K562 (cell line): Measurements from ENCODE around the gene HOXB5. TPM values are rescaled to one million over a fixed set of nuclear protein-coding genes. Genes with fewer than 3 reads are reported as not detected.
A peak's percentile ranks its signal among the peaks of the same experiment; 100 is the strongest.

Experiments used
- BHLHE40 ChIP-seq: IDR thresholded peaks from 2 replicates; pipeline ENCODE4 v1.6.1; 2011; ENCODE audit warnings: low read length, improper control_type of control experiment
- BRF1 ChIP-seq: IDR thresholded peaks from 3 replicates; pipeline ENCODE4 v1.6.1; 2011; ENCODE audit warnings: borderline replicate concordance, mild to moderate bottlenecking; ENCODE audit not compliant: insufficient read length; ENCODE audit errors: extremely low read depth
- HDAC3 ChIP-seq: fragments of 450-650 bp; IDR thresholded peaks from 2 replicates; pipeline ENCODE4 v1.6.1; 2018; ENCODE audit warnings: borderline replicate concordance, mild to moderate bottlenecking, moderate library complexity; ENCODE audit not compliant: partially characterized antibody
- HDGF ChIP-seq: fragments of 450-650 bp; IDR thresholded peaks from 2 replicates; pipeline ENCODE4 v1.6.1; 2016
- HMG20B ChIP-seq: fragments of 250-450 bp; sonication (Bioruptor Pico); IDR thresholded peaks from 2 replicates; pipeline ENCODE4 v1.5.0; 2021; ENCODE audit warnings: mild to moderate bottlenecking
- LARP7 ChIP-seq: fragments of 450-650 bp; IDR thresholded peaks from 2 replicates; pipeline ENCODE4 v1.6.1; 2016
- NBN ChIP-seq: fragments of 450-650 bp; IDR thresholded peaks from 2 replicates; pipeline ENCODE4 v1.6.1; 2016; ENCODE audit warnings: low read depth, mild to moderate bottlenecking
- NEUROD1 ChIP-seq: fragments of 150-350 bp; IDR thresholded peaks from 2 replicates; pipeline ENCODE4 v1.6.1; 2014; ENCODE audit warnings: borderline replicate concordance, low read length, low read depth; ENCODE audit not compliant: partially characterized antibody
- NFIX ChIP-seq: fragments of 250-450 bp; sonication (Bioruptor Pico); IDR thresholded peaks from 2 replicates; pipeline ENCODE4 v1.4.0; 2020; ENCODE audit warnings: low read depth, mild to moderate bottlenecking, moderate library complexity
- POLR2A ChIP-seq: fragments of 450-650 bp; conservative IDR thresholded peaks from 2 replicates; pipeline ENCODE4 v1.6.1; 2016
- RAD21 ChIP-seq, 2 experiments: fragments of 250-450 bp in 1 of 2; fragments of 450-650 bp in 1 of 2; sonication (Bioruptor Pico) in 1 of 2; formaldehyde crosslinking in 1 of 2; IDR thresholded peaks in 1 of 2; conservative IDR thresholded peaks in 1 of 2; 2 replicates each; pipeline versions ENCODE4 v1.4.0 to v1.8.0; 2020 to 2022; ENCODE audit warnings: mild to moderate bottlenecking in 2 of 2, moderate library complexity in 1 of 2
- ZNF384 ChIP-seq: IDR thresholded peaks from 2 replicates; pipeline ENCODE4 v1.6.1; 2012; ENCODE audit warnings: low read depth, low read length, improper control_type of control experiment
- ZNF41 ChIP-seq: fragments of 250-450 bp; sonication (Bioruptor Pico); conservative IDR thresholded peaks from 2 replicates; pipeline ENCODE4 v1.4.0; 2020; ENCODE audit warnings: mild to moderate bottlenecking
- polyA plus RNA-seq, 8 experiments: library from polyadenylated mRNA; depleted of rRNA in 4 of 8; stranded (reverse) in 5 of 8; unstranded in 3 of 8; fragments of >200 nt; fragmentation: Nextera tagmentation in 2 of 8; fragmentation: Illumina TruSeq in 1 of 8; extraction: Ambion mirVana in 2 of 8; extraction: Trizol in 1 of 8; gene quantifications; 2 replicates each; pipeline versions ENCODE4 v1.2.1 to v1.2.3, GENCODE V29; 2011 to 2014; ENCODE audit warnings: inconsistent platforms in 1 of 8, missing spikeins in 1 of 8
- total RNA-seq, 7 experiments: library from RNA; depleted of rRNA in 6 of 7; stranded (reverse); fragments of >200 nt in 6 of 7; fragmentation: Illumina TruSeq in 2 of 7; extraction: Trizol in 2 of 7; gene quantifications; 2 replicates each; pipeline versions ENCODE4 v1.2.1 to v1.2.3, GENCODE V29; 2011 to 2021; ENCODE audit warnings: low replicate concordance in 1 of 7
- TF ChIP-seq, protein P1 (sequence below), 2 experiments: fragments of 450-650 bp; formaldehyde crosslinking in 1 of 2; IDR thresholded peaks; 2 replicates each; pipeline versions ENCODE4 v1.4.0 to v1.6.1; 2014 to 2020; ENCODE audit warnings: mild to moderate bottlenecking in 2 of 2, borderline replicate concordance in 1 of 2, low read depth in 1 of 2
- TF ChIP-seq, protein P2 (sequence below): fragments of 250-450 bp; sonication (Bioruptor Pico); IDR thresholded peaks from 2 replicates; pipeline ENCODE4 v1.4.0; 2020; ENCODE audit warnings: mild to moderate bottlenecking, moderate library complexity

HOXB5 gene
- total and polyA plus RNA-seq, 9 of the 15 experiments (the other 6 are each of a cell fraction or from before 2014, with no cell fraction given) = 0.24 to 2.7 (median 0.65) TPM

DNA sequence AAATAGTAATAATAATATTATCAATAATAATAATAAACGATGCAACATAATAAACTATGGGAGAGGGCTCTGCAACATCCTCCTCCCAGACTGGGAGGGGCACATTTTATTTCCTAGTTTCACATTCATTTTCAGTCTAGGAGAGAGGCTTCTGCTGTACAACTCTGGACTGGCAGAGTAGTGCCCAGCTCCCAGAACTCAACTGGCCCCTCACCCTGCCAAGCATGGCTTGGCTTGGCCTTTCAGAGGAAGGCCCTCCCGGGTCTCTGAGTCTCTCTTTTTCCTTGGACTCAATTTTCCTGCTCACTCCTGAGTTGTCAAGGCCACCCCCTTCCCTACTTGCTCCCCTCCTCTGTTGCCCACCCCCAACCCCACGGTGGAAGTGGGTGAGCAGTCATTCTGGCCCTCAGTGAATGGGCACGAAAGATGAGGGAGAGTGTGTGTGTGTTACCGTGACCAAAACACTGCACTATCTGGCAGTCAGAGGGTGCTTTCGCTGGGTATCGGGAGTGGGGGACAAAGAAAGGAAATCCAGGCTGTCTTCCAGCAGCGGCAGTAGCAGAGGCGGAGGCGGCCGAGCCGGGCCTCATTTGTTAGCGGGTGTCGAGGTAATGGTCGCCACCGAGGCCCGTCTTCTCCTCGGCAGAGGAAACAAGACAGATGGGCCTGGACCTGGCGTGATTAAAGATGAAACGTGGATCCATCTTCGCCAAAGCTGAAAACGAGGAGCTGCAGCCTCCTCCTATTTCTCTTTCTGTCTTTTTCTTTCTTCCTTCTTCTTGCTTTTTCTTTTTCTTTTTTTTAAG is 17.7 kb downstream of the HOXB5 start (continued):
- TF ChIP-seq, protein P1, sequence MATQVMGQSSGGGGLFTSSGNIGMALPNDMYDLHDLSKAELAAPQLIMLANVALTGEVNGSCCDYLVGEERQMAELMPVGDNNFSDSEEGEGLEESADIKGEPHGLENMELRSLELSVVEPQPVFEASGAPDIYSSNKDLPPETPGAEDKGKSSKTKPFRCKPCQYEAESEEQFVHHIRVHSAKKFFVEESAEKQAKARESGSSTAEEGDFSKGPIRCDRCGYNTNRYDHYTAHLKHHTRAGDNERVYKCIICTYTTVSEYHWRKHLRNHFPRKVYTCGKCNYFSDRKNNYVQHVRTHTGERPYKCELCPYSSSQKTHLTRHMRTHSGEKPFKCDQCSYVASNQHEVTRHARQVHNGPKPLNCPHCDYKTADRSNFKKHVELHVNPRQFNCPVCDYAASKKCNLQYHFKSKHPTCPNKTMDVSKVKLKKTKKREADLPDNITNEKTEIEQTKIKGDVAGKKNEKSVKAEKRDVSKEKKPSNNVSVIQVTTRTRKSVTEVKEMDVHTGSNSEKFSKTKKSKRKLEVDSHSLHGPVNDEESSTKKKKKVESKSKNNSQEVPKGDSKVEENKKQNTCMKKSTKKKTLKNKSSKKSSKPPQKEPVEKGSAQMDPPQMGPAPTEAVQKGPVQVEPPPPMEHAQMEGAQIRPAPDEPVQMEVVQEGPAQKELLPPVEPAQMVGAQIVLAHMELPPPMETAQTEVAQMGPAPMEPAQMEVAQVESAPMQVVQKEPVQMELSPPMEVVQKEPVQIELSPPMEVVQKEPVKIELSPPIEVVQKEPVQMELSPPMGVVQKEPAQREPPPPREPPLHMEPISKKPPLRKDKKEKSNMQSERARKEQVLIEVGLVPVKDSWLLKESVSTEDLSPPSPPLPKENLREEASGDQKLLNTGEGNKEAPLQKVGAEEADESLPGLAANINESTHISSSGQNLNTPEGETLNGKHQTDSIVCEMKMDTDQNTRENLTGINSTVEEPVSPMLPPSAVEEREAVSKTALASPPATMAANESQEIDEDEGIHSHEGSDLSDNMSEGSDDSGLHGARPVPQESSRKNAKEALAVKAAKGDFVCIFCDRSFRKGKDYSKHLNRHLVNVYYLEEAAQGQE (IDR thresholded peaks at IDR 0.05; ENCODE audit: borderline replicate concordance) = no peak
- TF ChIP-seq, protein P1 (CRISPR knock-in tag; IDR thresholded peaks at IDR 0.05; ENCODE audit: low read depth) = no peak
- TF ChIP-seq NBN = no peak
- no peak for TF ChIP-seq LARP7
- TF ChIP-seq ZNF384 = no peak
- TF ChIP-seq NFIX = no peak
- no peak for TF ChIP-seq HDAC3
- TF ChIP-seq HDGF = peak; percentile 82; the same call in 1 of the 2 replicates
- TF ChIP-seq NEUROD1 = no peak
- no peak for TF ChIP-seq BRF1
- no peak for TF ChIP-seq HMG20B (CRISPR knock-in tag)
- no peak for TF ChIP-seq BHLHE40
- TF ChIP-seq ZNF41 (CRISPR knock-in tag) = no peak
- TF ChIP-seq, protein P2, sequence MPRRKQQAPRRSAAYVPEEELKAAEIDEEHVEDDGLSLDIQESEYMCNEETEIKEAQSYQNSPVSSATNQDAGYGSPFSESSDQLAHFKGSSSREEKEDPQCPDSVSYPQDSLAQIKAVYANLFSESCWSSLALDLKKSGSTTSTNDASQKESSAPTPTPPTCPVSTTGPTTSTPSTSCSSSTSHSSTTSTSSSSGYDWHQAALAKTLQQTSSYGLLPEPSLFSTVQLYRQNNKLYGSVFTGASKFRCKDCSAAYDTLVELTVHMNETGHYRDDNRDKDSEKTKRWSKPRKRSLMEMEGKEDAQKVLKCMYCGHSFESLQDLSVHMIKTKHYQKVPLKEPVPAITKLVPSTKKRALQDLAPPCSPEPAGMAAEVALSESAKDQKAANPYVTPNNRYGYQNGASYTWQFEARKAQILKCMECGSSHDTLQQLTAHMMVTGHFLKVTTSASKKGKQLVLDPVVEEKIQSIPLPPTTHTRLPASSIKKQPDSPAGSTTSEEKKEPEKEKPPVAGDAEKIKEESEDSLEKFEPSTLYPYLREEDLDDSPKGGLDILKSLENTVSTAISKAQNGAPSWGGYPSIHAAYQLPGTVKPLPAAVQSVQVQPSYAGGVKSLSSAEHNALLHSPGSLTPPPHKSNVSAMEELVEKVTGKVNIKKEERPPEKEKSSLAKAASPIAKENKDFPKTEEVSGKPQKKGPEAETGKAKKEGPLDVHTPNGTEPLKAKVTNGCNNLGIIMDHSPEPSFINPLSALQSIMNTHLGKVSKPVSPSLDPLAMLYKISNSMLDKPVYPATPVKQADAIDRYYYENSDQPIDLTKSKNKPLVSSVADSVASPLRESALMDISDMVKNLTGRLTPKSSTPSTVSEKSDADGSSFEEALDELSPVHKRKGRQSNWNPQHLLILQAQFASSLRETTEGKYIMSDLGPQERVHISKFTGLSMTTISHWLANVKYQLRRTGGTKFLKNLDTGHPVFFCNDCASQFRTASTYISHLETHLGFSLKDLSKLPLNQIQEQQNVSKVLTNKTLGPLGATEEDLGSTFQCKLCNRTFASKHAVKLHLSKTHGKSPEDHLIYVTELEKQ (CRISPR knock-in tag) = no peak
- no peak for TF ChIP-seq RAD21 (CRISPR knock-in tag; conservative IDR thresholded peaks at IDR 0.05 in 1 of 2, IDR thresholded peaks at IDR 0.05 in 1 of 2)
- no peak; the same call in 1 of the 2 replicates for TF ChIP-seq POLR2A
